Measurements from ENCODE around the gene AMOTL2. TPM values are rescaled to one million over a fixed set of nuclear protein-coding genes. Genes with fewer than 3 reads are reported as not detected.

AMOTL2 gene
- total RNA-seq, 4 donors from 2014 or later = 54.5 to 99.0 (median 59.1) TPM

GRCh38 chr3:134380249-134380648 lies 6.0 kb upstream of the AMOTL2 start:
- no peak overlapping the region for H3K4me3 ChIP-seq
- 69 to 83% methylated on average over 2 of the region's 2 CpGs for WGBS, 2 donors
- peaks cover 0 to 2% (median 0%) of the 10 kb centered on the region in 4 donors for H3K27me3 ChIP-seq
- H3K9me3 ChIP-seq = no peaks in the 10 kb centered on the region
- H3K36me3 ChIP-seq = no peaks in the 10 kb centered on the region
- no peak for DNase-seq
- H3K4me1 ChIP-seq = peaks cover 21 to 64% (median 35%) of the 10 kb centered on the region in 3 donors
- H3K27ac ChIP-seq = peak overlapping the region in 2 of 4 donors; percentile 85 to 87
- TF ChIP-seq POLR2A (IDR thresholded peaks at IDR 0.05) = no peak
- TF ChIP-seq, protein P1, sequence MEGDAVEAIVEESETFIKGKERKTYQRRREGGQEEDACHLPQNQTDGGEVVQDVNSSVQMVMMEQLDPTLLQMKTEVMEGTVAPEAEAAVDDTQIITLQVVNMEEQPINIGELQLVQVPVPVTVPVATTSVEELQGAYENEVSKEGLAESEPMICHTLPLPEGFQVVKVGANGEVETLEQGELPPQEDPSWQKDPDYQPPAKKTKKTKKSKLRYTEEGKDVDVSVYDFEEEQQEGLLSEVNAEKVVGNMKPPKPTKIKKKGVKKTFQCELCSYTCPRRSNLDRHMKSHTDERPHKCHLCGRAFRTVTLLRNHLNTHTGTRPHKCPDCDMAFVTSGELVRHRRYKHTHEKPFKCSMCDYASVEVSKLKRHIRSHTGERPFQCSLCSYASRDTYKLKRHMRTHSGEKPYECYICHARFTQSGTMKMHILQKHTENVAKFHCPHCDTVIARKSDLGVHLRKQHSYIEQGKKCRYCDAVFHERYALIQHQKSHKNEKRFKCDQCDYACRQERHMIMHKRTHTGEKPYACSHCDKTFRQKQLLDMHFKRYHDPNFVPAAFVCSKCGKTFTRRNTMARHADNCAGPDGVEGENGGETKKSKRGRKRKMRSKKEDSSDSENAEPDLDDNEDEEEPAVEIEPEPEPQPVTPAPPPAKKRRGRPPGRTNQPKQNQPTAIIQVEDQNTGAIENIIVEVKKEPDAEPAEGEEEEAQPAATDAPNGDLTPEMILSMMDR (IDR thresholded peaks at IDR 0.05) = no peak
- intact Hi-C loops (cut with DNase I) = no loop called here

DNA sequence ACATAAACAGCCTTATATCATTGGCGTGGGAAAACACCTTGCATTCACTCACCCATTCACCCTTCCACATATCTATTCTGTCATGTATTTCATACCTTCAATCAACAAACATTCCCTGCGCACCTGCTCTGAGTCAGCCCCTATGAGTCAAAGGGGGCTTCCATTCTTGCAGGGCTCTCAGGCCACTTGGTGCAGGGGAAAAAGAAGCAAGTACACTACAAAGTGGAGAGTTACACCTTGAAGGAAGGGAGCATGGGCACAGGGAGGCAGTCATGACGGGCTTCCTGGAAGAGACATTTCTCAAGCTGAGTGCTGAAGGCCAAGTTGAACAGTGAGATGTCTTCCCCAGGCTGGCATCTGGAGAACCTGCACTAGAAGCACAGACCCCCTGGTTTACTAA lies 4.6 kb upstream of the AMOTL2 start:
- intact Hi-C loops (cut with DNase I) = loop anchor here (5.0 kb wide), 1 partner anchor 93 kb away; no protein-coding TSS in a partner anchor
- TF ChIP-seq, protein P1 (IDR thresholded peaks at IDR 0.05) = no peak
- no peak for TF ChIP-seq POLR2A (IDR thresholded peaks at IDR 0.05)
- Histone ChIP-seq H3K9me3 (no peaks in the 10 kb centered on the region), H3K27ac (no peak overlapping the region), H3K4me3 (no peak overlapping the region), H3K36me3 (no peaks in the 10 kb centered on the region), H3K27me3 (peaks cover 0 to 13% (median 0%) of the 10 kb centered on the region in 4 donors), H3K4me1 (peaks cover 26 to 78% (median 37%) of the 10 kb centered on the region in 3 donors)
- no peak for DNase-seq
- 62 to 77% methylated on average over 3 of the region's 3 CpGs for WGBS, 2 donors

GRCh38 chr3:134378384-134378783 lies 4.1 kb upstream of the AMOTL2 start:
- TF ChIP-seq POLR2A (IDR thresholded peaks at IDR 0.05) = no peak
- TF ChIP-seq, protein P1 (IDR thresholded peaks at IDR 0.05) = peak in 4 of 6 experiments; percentile 6 to 35 (median 32)
- no peaks in the 10 kb centered on the region for H3K9me3 ChIP-seq
- no peak overlapping the region for H3K4me3 ChIP-seq
- peak overlapping the region in 2 of 4 donors; percentile 0 to 21 for H3K27ac ChIP-seq
- DNase-seq = no peak
- H3K4me1 ChIP-seq = peaks cover 26 to 79% (median 37%) of the 10 kb centered on the region in 3 donors
- intact Hi-C loops (cut with DNase I) = loop anchor here (5.0 kb wide), 1 partner anchor 94 kb away; no protein-coding TSS in a partner anchor
- peaks cover 0 to 17% (median 0%) of the 10 kb centered on the region in 4 donors for H3K27me3 ChIP-seq
- H3K36me3 ChIP-seq = no peaks in the 10 kb centered on the region

GRCh38 chr3:134377896-134378295 lies 3.6 kb upstream of the AMOTL2 start:
- TF ChIP-seq, protein P1 (IDR thresholded peaks at IDR 0.05) = no peak
- no peak for TF ChIP-seq POLR2A (IDR thresholded peaks at IDR 0.05)
- DNase-seq = no peak
- intact Hi-C loops (cut with DNase I) = loop anchor here (5.0 kb wide), 1 partner anchor 94 kb away; no protein-coding TSS in a partner anchor
- Histone ChIP-seq H3K27me3 (peaks cover 0 to 22% (median 0%) of the 10 kb centered on the region in 4 donors), H3K27ac (peak overlapping the region in 2 of 4 donors; percentile 0 to 21), H3K4me1 (peaks cover 26 to 77% (median 35%) of the 10 kb centered on the region in 3 donors), H3K4me3 (no peak overlapping the region), H3K9me3 (no peaks in the 10 kb centered on the region), H3K36me3 (no peaks in the 10 kb centered on the region)
- 83% methylated on average over 2 to 3 of the region's 3 CpGs for WGBS, 2 donors

- Histone ChIP-seq H3K27me3 (peaks cover 0 to 24% (median 0%) of the 10 kb centered on the region in 4 donors), H3K27ac (peak overlapping the region; percentile 19 to 55 (median 34)), H3K9me3 (no peaks in the 10 kb centered on the region), H3K36me3 (peaks cover 0 to 2% (median 0%) of the 10 kb centered on the region in 3 donors), H3K4me3 (no peak overlapping the region), H3K4me1 (peaks cover 32 to 77% (median 33%) of the 10 kb centered on the region in 3 donors)
- 38 to 60% methylated on average over 2 to 5 of the region's 5 CpGs for WGBS, 2 donors
- intact Hi-C loops (cut with DNase I) = loop anchor here (5.0 kb wide), 1 partner anchor 95 kb away; no protein-coding TSS in a partner anchor
- TF ChIP-seq, protein P1 (IDR thresholded peaks at IDR 0.05) = no peak
- no peak for TF ChIP-seq POLR2A (IDR thresholded peaks at IDR 0.05)
- no peak for DNase-seq
These were observed 2.7 kb upstream of the AMOTL2 start for GRCh38 chr3:134376786-134377426.

All from esophagus squamous epithelium (tissue), 5 donors.